HEK293 (cell line): ENCODE measurements around the gene NOM1.

Source experiments
- EGR2 ChIP-seq: fragments of 450-650 bp; formaldehyde crosslinking; IDR thresholded peaks from 2 replicates; pipeline ENCODE4 v1.5.1; 2016; ENCODE audit warnings: low read depth, missing biosample characterization, missing genetic modification characterization
- GLI4 ChIP-seq: fragments of 450-650 bp; formaldehyde crosslinking; IDR thresholded peaks from 2 replicates; pipeline ENCODE4 v1.5.1; 2016; ENCODE audit warnings: missing biosample characterization, missing genetic modification characterization
- KLF9 ChIP-seq: fragments of 450-650 bp; formaldehyde crosslinking; IDR thresholded peaks from 2 replicates; pipeline ENCODE4 v1.5.1; 2016; ENCODE audit warnings: missing biosample characterization, missing genetic modification characterization, low read depth
- SP2 ChIP-seq: fragments of 450-650 bp; formaldehyde crosslinking; IDR thresholded peaks from 2 replicates; pipeline ENCODE4 v1.5.1; 2016; ENCODE audit warnings: missing biosample characterization, missing genetic modification characterization
- TRIM28 ChIP-seq: IDR thresholded peaks from 2 replicates; pipeline ENCODE4 v1.6.1; 2011; ENCODE audit warnings: low read length, control low read depth, borderline replicate concordance
- YY2 ChIP-seq: fragments of 450-650 bp; formaldehyde crosslinking; IDR thresholded peaks from 2 replicates; pipeline ENCODE4 v1.5.1; 2016; ENCODE audit warnings: missing biosample characterization, missing genetic modification characterization
- ZBTB44 ChIP-seq: fragments of 450-650 bp; IDR thresholded peaks from 2 replicates; pipeline ENCODE4 v1.5.1; 2018; ENCODE audit warnings: missing biosample characterization, mild to moderate bottlenecking, missing genetic modification characterization
- ZNF10 ChIP-seq: fragments of 450-650 bp; formaldehyde crosslinking; IDR thresholded peaks from 2 replicates; pipeline ENCODE4 v1.5.1; 2017; ENCODE audit warnings: missing biosample characterization, missing genetic modification characterization
- ZNF114 ChIP-seq: fragments of 450-650 bp; formaldehyde crosslinking; IDR thresholded peaks from 2 replicates; pipeline ENCODE4 v1.5.0; 2017; ENCODE audit warnings: missing biosample characterization, missing genetic modification characterization
- ZNF121 ChIP-seq: fragments of 450-650 bp; formaldehyde crosslinking; IDR thresholded peaks from 2 replicates; pipeline ENCODE4 v1.5.1; 2016; ENCODE audit warnings: missing biosample characterization, missing genetic modification characterization
- ZNF174 ChIP-seq: fragments of 450-650 bp; formaldehyde crosslinking; IDR thresholded peaks from 2 replicates; pipeline ENCODE4 v1.5.0; 2017; ENCODE audit warnings: missing biosample characterization, mild to moderate bottlenecking, missing genetic modification characterization
- ZNF19 ChIP-seq: fragments of 450-650 bp; formaldehyde crosslinking; IDR thresholded peaks from 2 replicates; pipeline ENCODE4; 2016; ENCODE audit warnings: missing biosample characterization, missing genetic modification characterization, low read depth
- ZNF2 ChIP-seq: fragments of 450-650 bp; formaldehyde crosslinking; IDR thresholded peaks from 2 replicates; pipeline ENCODE4 v1.5.1; 2016; ENCODE audit warnings: missing biosample characterization, missing genetic modification characterization
- ZNF292 ChIP-seq: fragments of 450-650 bp; formaldehyde crosslinking; IDR thresholded peaks from 2 replicates; pipeline ENCODE4 v1.5.1; 2016; ENCODE audit warnings: low read depth, missing biosample characterization, missing genetic modification characterization, borderline replicate concordance
- ZNF335 ChIP-seq: fragments of 450-650 bp; formaldehyde crosslinking; conservative IDR thresholded peaks from 2 replicates; pipeline ENCODE4 v1.5.1; 2016; ENCODE audit warnings: missing biosample characterization, missing genetic modification characterization
- ZNF549 ChIP-seq: fragments of 450-650 bp; IDR thresholded peaks from 2 replicates; pipeline ENCODE4 v1.5.1; 2018; ENCODE audit warnings: missing biosample characterization, missing genetic modification characterization, mild to moderate bottlenecking, inconsistent platforms, moderate library complexity
- ZNF555 ChIP-seq: fragments of 450-650 bp; formaldehyde crosslinking; conservative IDR thresholded peaks from 2 replicates; pipeline ENCODE4 v1.5.1; 2017; ENCODE audit warnings: missing biosample characterization, mild to moderate bottlenecking, missing genetic modification characterization, inconsistent platforms
- ZNF560 ChIP-seq: fragments of 450-650 bp; formaldehyde crosslinking; IDR thresholded peaks from 2 replicates; pipeline ENCODE4 v1.5.1; 2017; ENCODE audit warnings: missing biosample characterization, missing genetic modification characterization, borderline replicate concordance
- ZNF561 ChIP-seq: fragments of 450-650 bp; IDR thresholded peaks from 2 replicates; pipeline ENCODE4 v1.5.1; 2018; ENCODE audit warnings: missing biosample characterization, missing genetic modification characterization, borderline replicate concordance
- ZNF585B ChIP-seq: fragments of 450-650 bp; formaldehyde crosslinking; IDR thresholded peaks from 2 replicates; pipeline ENCODE4 v1.5.1; 2016; ENCODE audit warnings: missing biosample characterization, missing genetic modification characterization
- ZNF610 ChIP-seq: fragments of 450-650 bp; formaldehyde crosslinking; IDR thresholded peaks from 2 replicates; pipeline ENCODE4 v1.5.1; 2016; ENCODE audit warnings: missing biosample characterization, missing genetic modification characterization, borderline replicate concordance
- ZNF629 ChIP-seq: fragments of 450-650 bp; formaldehyde crosslinking; IDR thresholded peaks from 2 replicates; pipeline ENCODE4 v1.5.1; 2017; ENCODE audit warnings: missing biosample characterization, missing genetic modification characterization
- ZNF704 ChIP-seq: fragments of 450-650 bp; formaldehyde crosslinking; IDR thresholded peaks from 2 replicates; pipeline ENCODE4 v1.5.1; 2016; ENCODE audit warnings: missing biosample characterization, missing genetic modification characterization
- ZNF707 ChIP-seq: fragments of 450-650 bp; formaldehyde crosslinking; IDR thresholded peaks from 2 replicates; pipeline ENCODE4 v1.5.1; 2016; ENCODE audit warnings: missing biosample characterization, missing genetic modification characterization
- ZSCAN4 ChIP-seq: fragments of 450-650 bp; formaldehyde crosslinking; IDR thresholded peaks from 2 replicates; pipeline ENCODE4 v1.5.1; 2017; ENCODE audit warnings: missing biosample characterization, missing genetic modification characterization
- TF ChIP-seq, protein P1 (sequence below): fragments of 450-650 bp; formaldehyde crosslinking; IDR thresholded peaks from 2 replicates; pipeline ENCODE4 v1.5.1; 2016; ENCODE audit warnings: missing biosample characterization, missing genetic modification characterization
- TF ChIP-seq, protein P2 (sequence below): fragments of 450-650 bp; formaldehyde crosslinking; IDR thresholded peaks from 2 replicates; pipeline ENCODE4 v1.5.1; 2016; ENCODE audit warnings: missing biosample characterization, missing genetic modification characterization
- TF ChIP-seq, protein P3 (sequence below): fragments of 450-650 bp; formaldehyde crosslinking; IDR thresholded peaks from 2 replicates; pipeline ENCODE4 v1.5.1; 2016; ENCODE audit warnings: missing biosample characterization, missing genetic modification characterization
- TF ChIP-seq, protein P4 (sequence below): fragments of 450-650 bp; formaldehyde crosslinking; IDR thresholded peaks from 2 replicates; pipeline ENCODE4 v1.5.1; 2016; ENCODE audit warnings: missing biosample characterization, missing genetic modification characterization

Gene NOM1

DNA sequence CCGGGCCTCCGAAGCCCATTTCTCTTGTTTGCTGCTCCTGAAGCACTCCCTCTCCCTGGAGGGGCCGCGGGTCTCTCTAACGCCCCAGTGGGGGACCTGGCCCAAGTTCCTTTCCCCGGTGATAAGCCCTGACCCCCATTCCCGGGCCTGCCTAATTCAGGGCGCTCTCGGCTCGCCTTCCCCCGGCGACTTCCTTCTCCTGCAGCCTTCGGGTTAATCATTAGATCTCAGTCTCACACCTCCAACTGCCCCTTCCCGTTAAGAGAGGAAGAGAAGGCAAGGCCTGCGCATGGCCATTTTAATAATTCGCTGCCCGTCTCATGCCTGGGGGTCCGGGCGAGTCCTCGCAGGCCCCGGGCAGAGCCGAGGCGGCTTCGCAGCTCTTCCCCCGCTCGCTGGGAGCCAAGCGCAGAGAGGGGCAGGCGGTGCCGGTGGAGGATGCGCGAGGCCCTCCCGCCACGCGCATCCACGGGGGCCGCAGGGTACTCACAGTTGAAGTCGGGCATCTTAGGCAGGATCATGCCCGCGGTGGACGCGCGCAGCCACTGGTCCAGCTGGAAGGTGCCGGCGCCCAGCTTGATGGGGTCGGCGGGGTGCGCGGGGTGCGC is 59.8 kb downstream of the NOM1 start (continued):
- no peak for TF ChIP-seq ZSCAN4
- 0 out of 2 replicates have a peak, but pooled peaks have one; percentile 32 for TF ChIP-seq GLI4 (tag by site-specific recombination)
- TF ChIP-seq ZNF555 (tag by site-specific recombination) = no peak
- no peak for TF ChIP-seq ZNF629 (tag by site-specific recombination)
- TF ChIP-seq ZNF174 (tag by site-specific recombination) = no peak
- no peak for TF ChIP-seq EGR2
- no peak for TF ChIP-seq ZNF707 (tag by site-specific recombination)
- TF ChIP-seq ZNF114 = no peak
- TF ChIP-seq ZNF19 = no peak
- no peak for TF ChIP-seq TRIM28
- no peak for TF ChIP-seq ZNF121 (tag by site-specific recombination)
- TF ChIP-seq, protein P1, sequence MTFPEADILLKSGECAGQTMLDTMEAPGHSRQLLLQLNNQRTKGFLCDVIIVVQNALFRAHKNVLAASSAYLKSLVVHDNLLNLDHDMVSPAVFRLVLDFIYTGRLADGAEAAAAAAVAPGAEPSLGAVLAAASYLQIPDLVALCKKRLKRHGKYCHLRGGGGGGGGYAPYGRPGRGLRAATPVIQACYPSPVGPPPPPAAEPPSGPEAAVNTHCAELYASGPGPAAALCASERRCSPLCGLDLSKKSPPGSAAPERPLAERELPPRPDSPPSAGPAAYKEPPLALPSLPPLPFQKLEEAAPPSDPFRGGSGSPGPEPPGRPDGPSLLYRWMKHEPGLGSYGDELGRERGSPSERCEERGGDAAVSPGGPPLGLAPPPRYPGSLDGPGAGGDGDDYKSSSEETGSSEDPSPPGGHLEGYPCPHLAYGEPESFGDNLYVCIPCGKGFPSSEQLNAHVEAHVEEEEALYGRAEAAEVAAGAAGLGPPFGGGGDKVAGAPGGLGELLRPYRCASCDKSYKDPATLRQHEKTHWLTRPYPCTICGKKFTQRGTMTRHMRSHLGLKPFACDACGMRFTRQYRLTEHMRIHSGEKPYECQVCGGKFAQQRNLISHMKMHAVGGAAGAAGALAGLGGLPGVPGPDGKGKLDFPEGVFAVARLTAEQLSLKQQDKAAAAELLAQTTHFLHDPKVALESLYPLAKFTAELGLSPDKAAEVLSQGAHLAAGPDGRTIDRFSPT (tag by site-specific recombination) = 0 out of 2 replicates have a peak, but pooled peaks have one; percentile 34
- no peak for TF ChIP-seq ZNF292
- no peak for TF ChIP-seq ZNF610 (tag by site-specific recombination)
- TF ChIP-seq ZNF549 (tag by site-specific recombination) = no peak
- peak; percentile 37; the same call in 1 of the 2 replicates for TF ChIP-seq YY2 (tag by site-specific recombination)
- TF ChIP-seq ZNF2 (tag by site-specific recombination) = 0 out of 2 replicates have a peak, but pooled peaks have one; percentile 37
- no peak for TF ChIP-seq ZNF585B
- TF ChIP-seq ZNF10 = no peak
- no peak for TF ChIP-seq ZBTB44 (tag by site-specific recombination)
- TF ChIP-seq, protein P2, sequence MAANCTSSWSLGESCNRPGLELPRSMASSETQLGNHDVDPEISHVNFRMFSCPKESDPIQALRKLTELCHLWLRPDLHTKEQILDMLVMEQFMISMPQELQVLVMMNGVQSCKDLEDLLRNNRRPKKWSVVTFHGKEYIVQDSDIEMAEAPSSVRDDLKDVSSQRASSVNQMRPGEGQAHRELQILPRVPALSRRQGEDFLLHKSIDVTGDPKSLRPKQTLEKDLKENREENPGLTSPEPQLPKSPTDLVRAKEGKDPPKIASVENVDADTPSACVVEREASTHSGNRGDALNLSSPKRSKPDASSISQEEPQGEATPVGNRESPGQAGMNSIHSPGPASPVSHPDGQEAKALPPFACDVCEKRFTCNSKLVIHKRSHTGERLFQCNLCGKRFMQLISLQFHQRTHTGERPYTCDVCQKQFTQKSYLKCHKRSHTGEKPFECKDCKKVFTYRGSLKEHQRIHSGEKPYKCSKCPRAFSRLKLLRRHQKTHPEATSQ = no peak
- TF ChIP-seq, protein P3, sequence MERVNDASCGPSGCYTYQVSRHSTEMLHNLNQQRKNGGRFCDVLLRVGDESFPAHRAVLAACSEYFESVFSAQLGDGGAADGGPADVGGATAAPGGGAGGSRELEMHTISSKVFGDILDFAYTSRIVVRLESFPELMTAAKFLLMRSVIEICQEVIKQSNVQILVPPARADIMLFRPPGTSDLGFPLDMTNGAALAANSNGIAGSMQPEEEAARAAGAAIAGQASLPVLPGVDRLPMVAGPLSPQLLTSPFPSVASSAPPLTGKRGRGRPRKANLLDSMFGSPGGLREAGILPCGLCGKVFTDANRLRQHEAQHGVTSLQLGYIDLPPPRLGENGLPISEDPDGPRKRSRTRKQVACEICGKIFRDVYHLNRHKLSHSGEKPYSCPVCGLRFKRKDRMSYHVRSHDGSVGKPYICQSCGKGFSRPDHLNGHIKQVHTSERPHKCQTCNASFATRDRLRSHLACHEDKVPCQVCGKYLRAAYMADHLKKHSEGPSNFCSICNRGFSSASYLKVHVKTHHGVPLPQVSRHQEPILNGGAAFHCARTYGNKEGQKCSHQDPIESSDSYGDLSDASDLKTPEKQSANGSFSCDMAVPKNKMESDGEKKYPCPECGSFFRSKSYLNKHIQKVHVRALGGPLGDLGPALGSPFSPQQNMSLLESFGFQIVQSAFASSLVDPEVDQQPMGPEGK = 0 out of 2 replicates have a peak, but pooled peaks have one; percentile 42
- TF ChIP-seq ZNF335 (tag by site-specific recombination) = peak; percentile 72
- TF ChIP-seq KLF9 (tag by site-specific recombination) = no peak
- TF ChIP-seq, protein P4, sequence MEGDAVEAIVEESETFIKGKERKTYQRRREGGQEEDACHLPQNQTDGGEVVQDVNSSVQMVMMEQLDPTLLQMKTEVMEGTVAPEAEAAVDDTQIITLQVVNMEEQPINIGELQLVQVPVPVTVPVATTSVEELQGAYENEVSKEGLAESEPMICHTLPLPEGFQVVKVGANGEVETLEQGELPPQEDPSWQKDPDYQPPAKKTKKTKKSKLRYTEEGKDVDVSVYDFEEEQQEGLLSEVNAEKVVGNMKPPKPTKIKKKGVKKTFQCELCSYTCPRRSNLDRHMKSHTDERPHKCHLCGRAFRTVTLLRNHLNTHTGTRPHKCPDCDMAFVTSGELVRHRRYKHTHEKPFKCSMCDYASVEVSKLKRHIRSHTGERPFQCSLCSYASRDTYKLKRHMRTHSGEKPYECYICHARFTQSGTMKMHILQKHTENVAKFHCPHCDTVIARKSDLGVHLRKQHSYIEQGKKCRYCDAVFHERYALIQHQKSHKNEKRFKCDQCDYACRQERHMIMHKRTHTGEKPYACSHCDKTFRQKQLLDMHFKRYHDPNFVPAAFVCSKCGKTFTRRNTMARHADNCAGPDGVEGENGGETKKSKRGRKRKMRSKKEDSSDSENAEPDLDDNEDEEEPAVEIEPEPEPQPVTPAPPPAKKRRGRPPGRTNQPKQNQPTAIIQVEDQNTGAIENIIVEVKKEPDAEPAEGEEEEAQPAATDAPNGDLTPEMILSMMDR (tag by site-specific recombination) = peak; percentile 16; the same call in 1 of the 2 replicates
- TF ChIP-seq SP2 = peak; percentile 17; the same call in 1 of the 2 replicates
- no peak for TF ChIP-seq ZNF560 (tag by site-specific recombination)
- no peak for TF ChIP-seq ZNF704 (tag by site-specific recombination)
- TF ChIP-seq ZNF561 (tag by site-specific recombination) = no peak
